Peyer's patch (tissue), 4 donors: ENCODE data around the gene CELF6.

ENCODE experiments used
- POLR2A ChIP-seq, 2 donors: fragments of 450-650 bp; IDR thresholded peaks; one replicate each; pipeline ENCODE4 v1.5.1; 2017; ENCODE audit warnings: antibody characterized with exemption in 2 of 2, mild to moderate bottlenecking in 2 of 2, moderate library complexity in 2 of 2
- TF ChIP-seq, protein P1 (sequence below), 6 experiments: fragments of 450-650 bp in 4 of 6; fragments of 200-600 bp in 2 of 6; sonication (generic) in 1 of 6; IDR thresholded peaks; one replicate each; pipeline ENCODE4 v1.5.1; 2017 to 2019; ENCODE audit warnings: antibody characterized with exemption in 6 of 6, mild to moderate bottlenecking in 3 of 6, moderate library complexity in 1 of 6

DNA sequence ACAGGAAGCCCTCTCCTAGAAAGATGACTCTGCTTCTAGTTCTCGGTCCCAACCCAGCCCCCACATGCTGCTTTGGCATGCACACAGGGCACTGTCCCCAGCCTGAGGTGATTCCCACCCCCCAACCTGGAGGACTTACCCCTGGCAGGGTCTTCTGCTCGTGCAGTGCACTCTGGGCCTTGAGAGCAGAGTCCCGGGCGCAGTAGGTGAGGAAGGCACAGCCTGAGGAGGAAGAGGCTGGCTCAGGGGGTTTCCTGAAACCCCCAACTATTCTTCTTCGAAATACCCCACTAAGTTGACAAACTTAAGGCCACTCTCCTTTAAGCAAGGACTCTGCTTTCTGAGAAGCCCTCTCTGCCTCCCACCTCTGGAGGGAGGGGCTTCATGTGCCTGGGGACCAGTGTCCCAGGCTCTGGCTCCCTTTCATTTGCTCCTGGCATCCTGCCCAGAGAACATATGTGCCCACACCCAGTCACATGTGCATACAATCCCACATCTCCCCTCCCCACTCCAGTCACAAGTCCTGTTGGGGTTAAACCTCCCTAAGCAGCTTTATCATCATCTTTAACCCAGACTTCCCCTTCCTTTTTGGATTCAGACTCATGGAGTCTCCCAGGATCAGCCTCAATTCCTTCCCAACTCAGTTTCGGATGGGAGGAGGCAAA, 4.1 kb downstream of the CELF6 start:
- TF ChIP-seq, protein P1, sequence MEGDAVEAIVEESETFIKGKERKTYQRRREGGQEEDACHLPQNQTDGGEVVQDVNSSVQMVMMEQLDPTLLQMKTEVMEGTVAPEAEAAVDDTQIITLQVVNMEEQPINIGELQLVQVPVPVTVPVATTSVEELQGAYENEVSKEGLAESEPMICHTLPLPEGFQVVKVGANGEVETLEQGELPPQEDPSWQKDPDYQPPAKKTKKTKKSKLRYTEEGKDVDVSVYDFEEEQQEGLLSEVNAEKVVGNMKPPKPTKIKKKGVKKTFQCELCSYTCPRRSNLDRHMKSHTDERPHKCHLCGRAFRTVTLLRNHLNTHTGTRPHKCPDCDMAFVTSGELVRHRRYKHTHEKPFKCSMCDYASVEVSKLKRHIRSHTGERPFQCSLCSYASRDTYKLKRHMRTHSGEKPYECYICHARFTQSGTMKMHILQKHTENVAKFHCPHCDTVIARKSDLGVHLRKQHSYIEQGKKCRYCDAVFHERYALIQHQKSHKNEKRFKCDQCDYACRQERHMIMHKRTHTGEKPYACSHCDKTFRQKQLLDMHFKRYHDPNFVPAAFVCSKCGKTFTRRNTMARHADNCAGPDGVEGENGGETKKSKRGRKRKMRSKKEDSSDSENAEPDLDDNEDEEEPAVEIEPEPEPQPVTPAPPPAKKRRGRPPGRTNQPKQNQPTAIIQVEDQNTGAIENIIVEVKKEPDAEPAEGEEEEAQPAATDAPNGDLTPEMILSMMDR (IDR thresholded peaks at IDR 0.05) = no peak
- TF ChIP-seq POLR2A (IDR thresholded peaks at IDR 0.05) = no peak
